Trophoblast cell (in vitro differentiated cells and primary cell): ENCODE results near the gene NTM.

Experiments
- DNase-seq, 2 donors: peaks; one replicate each; pipeline ENCODE4 v3.0.0-alpha.2; 2016
- H2AFZ ChIP-seq: 2 replicates; pipeline ENCODE4 v1.6.1; 2013; ENCODE audit warnings: low read length, moderate library complexity, mild to moderate bottlenecking; ENCODE audit not compliant: insufficient read depth, poor library complexity
- H2AK5ac ChIP-seq: 2 replicates; pipeline ENCODE4 v1.6.1; 2013; ENCODE audit warnings: mild to moderate bottlenecking, low read length
- H2BK120ac ChIP-seq: 2 replicates; pipeline ENCODE4 v1.6.1; 2013; ENCODE audit warnings: low read length, mild to moderate bottlenecking, moderate library complexity; ENCODE audit not compliant: insufficient read depth, poor library complexity
- H2BK12ac ChIP-seq: 2 replicates; pipeline ENCODE4 v1.6.1; 2013; ENCODE audit warnings: mild to moderate bottlenecking, low read length, moderate library complexity
- H2BK5ac ChIP-seq: 2 replicates; pipeline ENCODE4 v1.6.1; 2013; ENCODE audit warnings: low read length, low read depth, moderate library complexity, mild to moderate bottlenecking; ENCODE audit not compliant: poor library complexity
- H3K14ac ChIP-seq: 2 replicates; pipeline ENCODE4 v1.6.1; 2013; ENCODE audit warnings: mild to moderate bottlenecking, low read length
- H3K18ac ChIP-seq: 2 replicates; pipeline ENCODE4 v1.6.1; 2013; ENCODE audit warnings: mild to moderate bottlenecking, low read length
- H3K23ac ChIP-seq: 2 replicates; pipeline ENCODE4 v1.6.1; 2013; ENCODE audit warnings: low read length
- H3K27ac ChIP-seq: 2 replicates; pipeline ENCODE4 v1.5.1; 2013; ENCODE audit warnings: low read depth, mild to moderate bottlenecking, inconsistent platforms, low read length, moderate library complexity
- H3K27me3 ChIP-seq: 2 replicates; pipeline ENCODE4 v1.6.1; 2013; ENCODE audit warnings: inconsistent platforms, mild to moderate bottlenecking, low read length, moderate library complexity; ENCODE audit not compliant: insufficient read depth
- H3K36me3 ChIP-seq, 2 experiments: 1 replicate in 1 of 2; 2 replicates in 1 of 2; pipeline ENCODE4 v1.6.1; 2013; ENCODE audit warnings: low read length in 2 of 2, mild to moderate bottlenecking in 2 of 2, moderate library complexity in 1 of 2; ENCODE audit not compliant: insufficient read depth in 2 of 2, control insufficient read depth in 1 of 2
- H3K4ac ChIP-seq: 2 replicates; pipeline ENCODE4 v1.6.1; 2013; ENCODE audit warnings: low read depth, mild to moderate bottlenecking, low read length, moderate library complexity
- H3K4me1 ChIP-seq, 2 experiments: 1 replicate in 1 of 2; 2 replicates in 1 of 2; pipeline ENCODE4 v1.6.1; 2013; ENCODE audit warnings: low read length in 2 of 2, mild to moderate bottlenecking in 2 of 2, moderate library complexity in 1 of 2; ENCODE audit not compliant: insufficient read depth in 2 of 2, control insufficient read depth in 1 of 2
- H3K4me2 ChIP-seq: 2 replicates; pipeline ENCODE4 v1.6.1; 2013; ENCODE audit warnings: inconsistent platforms, mild to moderate bottlenecking, low read length, moderate library complexity
- H3K4me3 ChIP-seq: 2 replicates; pipeline ENCODE4 v1.5.1; 2013; ENCODE audit warnings: mild to moderate bottlenecking, low read depth, low read length, inconsistent platforms
- H3K79me1 ChIP-seq: one replicate; pipeline ENCODE4 v1.6.1; 2013; ENCODE audit warnings: low read length
- H3K79me2 ChIP-seq: 2 replicates; pipeline ENCODE4 v1.6.1; 2013; ENCODE audit warnings: low read length, mild to moderate bottlenecking; ENCODE audit not compliant: control insufficient read depth, insufficient read depth, poor library complexity
- H3K9ac ChIP-seq: 2 replicates; pipeline ENCODE4 v1.6.1; 2013; ENCODE audit warnings: mild to moderate bottlenecking, low read length
- H3K9me3 ChIP-seq: 2 replicates; pipeline ENCODE4 v1.6.1; 2013; ENCODE audit warnings: low read depth, mild to moderate bottlenecking, control low read depth, inconsistent platforms, low read length; ENCODE audit not compliant: insufficient read depth
- H4K12ac ChIP-seq: 2 replicates; pipeline ENCODE4 v1.6.1; 2013; ENCODE audit warnings: low read depth, mild to moderate bottlenecking, low read length, moderate library complexity
- H4K8ac ChIP-seq: 2 replicates; pipeline ENCODE4 v1.6.1; 2013; ENCODE audit warnings: low read depth, mild to moderate bottlenecking, low read length, moderate library complexity
- H4K91ac ChIP-seq: one replicate; pipeline ENCODE4 v1.6.1; 2013; ENCODE audit warnings: low read depth, mild to moderate bottlenecking, low read length, moderate library complexity
- WGBS: extraction: QIAGEN DNeasy Blood & Tissue Kit; methylation state at CpG from one replicate; pipeline ENCODE4 v1.1.7; 2013; ENCODE audit warnings: missing lambda C conversion rate; ENCODE audit not compliant: insufficient read length, insufficient coverage; ENCODE audit errors: extremely low coverage; 5-methylcytosine and 5-hydroxymethylcytosine counted together

Gene NTM

GRCh38 chr11:131923309-131923708 lies 552.9 kb downstream of the NTM start:
- whole genome bisulfite sequencing, result no CpG with 5 or more reads among the region's 3 CpGs

GRCh38 chr11:131924001-131924400 lies 553.6 kb downstream of the NTM start:
- Histone ChIP-seq H2BK5ac (no peak overlapping the region), H3K36me3 (no peaks in the 10 kb centered on the region), H2BK12ac (no peak overlapping the region), H3K18ac (no peak overlapping the region), H2AFZ (no peak overlapping the region), H3K4me1 (no peaks in the 10 kb centered on the region), H3K27me3 (no peaks in the 10 kb centered on the region), H3K9me3 (peaks cover 2% of the 10 kb centered on the region), H3K79me1 (no peaks in the 10 kb centered on the region), H3K4me2 (no peak overlapping the region), H3K14ac (no peak overlapping the region), H4K12ac (no peak overlapping the region), H3K23ac (no peak overlapping the region), H3K4me3 (peak overlapping the region; percentile 36), H2BK120ac (no peak overlapping the region), H3K9ac (no peak overlapping the region), H3K27ac (no peak overlapping the region), H2AK5ac (no peak overlapping the region), H3K79me2 (no peaks in the 10 kb centered on the region), H4K91ac (no peak overlapping the region), H4K8ac (no peak overlapping the region), H3K4ac (no peak overlapping the region)
- DNase-seq, result no peak
- WGBS, result no CpG with 5 or more reads among the region's 8 CpGs

More at GRCh38 chr11:131923309-131923708, 552.9 kb downstream of the NTM start:
- no peak overlapping the region for H4K91ac ChIP-seq
- no peak overlapping the region for H4K12ac ChIP-seq
- H3K4me2 ChIP-seq, result no peak overlapping the region
- no peak overlapping the region for H3K14ac ChIP-seq
- no peak overlapping the region for H3K27ac ChIP-seq
- H3K9ac ChIP-seq, result no peak overlapping the region
- no peak for DNase-seq
- no peak overlapping the region for H2AFZ ChIP-seq
- no peaks in the 10 kb centered on the region for H3K4me1 ChIP-seq
- no peak overlapping the region for H3K4ac ChIP-seq
- H3K36me3 ChIP-seq, result no peaks in the 10 kb centered on the region
- H3K79me1 ChIP-seq, result no peaks in the 10 kb centered on the region
- no peak overlapping the region for H4K8ac ChIP-seq
- H3K23ac ChIP-seq, result no peak overlapping the region
- no peak overlapping the region for H3K4me3 ChIP-seq
- no peak overlapping the region for H2BK120ac ChIP-seq
- H2BK12ac ChIP-seq, result no peak overlapping the region
- H2AK5ac ChIP-seq, result no peak overlapping the region
- no peak overlapping the region for H3K18ac ChIP-seq
- no peaks in the 10 kb centered on the region for H3K27me3 ChIP-seq
- H3K79me2 ChIP-seq, result no peaks in the 10 kb centered on the region
- no peak overlapping the region for H2BK5ac ChIP-seq
- H3K9me3 ChIP-seq, result peaks cover 2% of the 10 kb centered on the region

GRCh38 chr11:131924457-131925201 lies 554.2 kb downstream of the NTM start:
- Histone ChIP-seq H4K8ac (no peak overlapping the region), H2AFZ (no peak overlapping the region), H3K9me3 (peaks cover 2% of the 10 kb centered on the region), H4K12ac (no peak overlapping the region), H3K4ac (no peak overlapping the region), H2AK5ac (no peak overlapping the region), H3K79me2 (no peaks in the 10 kb centered on the region), H3K27ac (no peak overlapping the region), H3K18ac (no peak overlapping the region), H3K23ac (no peak overlapping the region), H2BK12ac (no peak overlapping the region), H3K4me1 (no peaks in the 10 kb centered on the region), H4K91ac (no peak overlapping the region), H3K4me2 (no peak overlapping the region), H2BK120ac (no peak overlapping the region), H3K79me1 (no peaks in the 10 kb centered on the region), H3K4me3 (no peak overlapping the region), H2BK5ac (no peak overlapping the region), H3K14ac (no peak overlapping the region), H3K27me3 (no peaks in the 10 kb centered on the region), H3K36me3 (no peaks in the 10 kb centered on the region), H3K9ac (no peak overlapping the region)
- no peak for DNase-seq
- WGBS, result no CpG with 5 or more reads among the region's 4 CpGs

- Histone ChIP-seq H4K12ac (no peak overlapping the region), H3K4ac (no peak overlapping the region), H3K36me3 (no peaks in the 10 kb centered on the region), H4K8ac (no peak overlapping the region), H3K4me1 (no peaks in the 10 kb centered on the region), H4K91ac (no peak overlapping the region), H3K79me1 (no peaks in the 10 kb centered on the region), H2BK5ac (no peak overlapping the region), H3K79me2 (no peaks in the 10 kb centered on the region), H3K9me3 (peaks cover 2% of the 10 kb centered on the region), H3K9ac (no peak overlapping the region), H3K4me2 (no peak overlapping the region), H3K23ac (no peak overlapping the region), H3K18ac (no peak overlapping the region), H3K27me3 (no peaks in the 10 kb centered on the region), H3K14ac (no peak overlapping the region), H3K27ac (no peak overlapping the region), H2AFZ (no peak overlapping the region), H2AK5ac (no peak overlapping the region), H2BK12ac (no peak overlapping the region), H3K4me3 (no peak overlapping the region), H2BK120ac (no peak overlapping the region)
- no CpG with 5 or more reads among the region's 4 CpGs for WGBS
- DNase-seq, result no peak
Measured at GRCh38 chr11:131925829-131926228, 555.4 kb downstream of the NTM start.
